HG03280 (cell line): ENCODE measurements around the gene PIGH.
"Not testable (repeated sequence)": the region's sequence is repeated elsewhere in the genome, so short reads cannot be mapped to it uniquely, and the experiment has no call there.

ENCODE experiments used
- ATAC-seq: cut with Tn5 transposase; IDR thresholded peaks from one replicate; pipeline ENCODE4 v1.9.1; 2021; ENCODE audit warnings: mild to moderate bottlenecking, moderate library complexity; ENCODE audit not compliant: unreplicated experiment

Gene PIGH

GRCh38 chr14:67610491-67610890 lies 10.4 kb upstream of the PIGH start:
- no peak for ATAC-seq

- ATAC-seq: no peak
Observed at GRCh38 chr14:67609642-67610310, 9.7 kb upstream of the PIGH start.

DNA sequence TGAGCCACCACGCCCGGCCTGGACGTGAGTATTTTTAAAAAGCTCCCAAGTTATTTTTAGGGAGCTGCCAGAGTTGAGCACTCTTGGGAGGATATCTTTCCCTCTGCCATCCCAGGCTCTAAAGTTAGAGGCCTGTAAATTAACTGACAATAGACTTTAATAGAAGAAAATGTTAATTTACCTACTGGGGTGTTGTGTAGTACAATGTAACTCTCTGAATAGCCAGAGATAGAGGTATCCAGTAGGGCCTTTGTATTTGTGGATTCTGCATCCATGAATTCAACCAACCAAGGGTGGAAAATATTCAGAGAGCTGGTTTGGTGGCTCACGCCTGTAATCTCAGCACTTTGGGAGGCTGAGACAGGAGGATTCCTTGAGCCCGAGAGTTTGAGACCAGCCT lies 7.6 kb upstream of the PIGH start:
- no peak for ATAC-seq

DNA sequence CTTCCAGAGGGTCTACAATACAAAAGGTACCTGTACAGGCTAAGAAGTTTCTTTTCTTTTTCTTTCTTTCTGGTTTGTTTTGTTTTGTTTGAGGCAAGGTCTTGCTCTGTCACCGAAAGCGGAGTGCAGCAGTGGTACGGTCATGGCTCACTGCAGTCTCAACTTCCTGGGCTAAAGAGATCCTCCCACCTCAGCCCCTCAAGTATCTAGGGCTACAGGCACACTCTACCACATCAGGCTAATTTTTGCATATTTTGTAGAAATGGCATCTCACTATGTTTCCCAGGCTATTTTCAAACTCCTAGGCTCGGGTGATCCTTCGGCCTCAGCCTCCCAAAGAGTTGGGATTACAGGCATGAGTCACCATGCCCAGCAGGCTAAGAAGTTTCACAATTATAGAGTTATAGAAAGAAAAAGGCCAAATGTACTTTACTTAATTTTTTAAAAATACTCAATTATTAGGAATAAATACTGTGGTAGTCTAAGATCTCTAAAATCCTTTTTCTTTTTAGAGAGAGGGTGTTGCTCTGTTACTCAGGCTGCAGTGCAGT lies 3.0 kb upstream of the PIGH start:
- peak; percentile 60 for ATAC-seq

GRCh38 chr14:67602076-67602475 lies 2.0 kb upstream of the PIGH start:
- ATAC-seq: no peak

DNA sequence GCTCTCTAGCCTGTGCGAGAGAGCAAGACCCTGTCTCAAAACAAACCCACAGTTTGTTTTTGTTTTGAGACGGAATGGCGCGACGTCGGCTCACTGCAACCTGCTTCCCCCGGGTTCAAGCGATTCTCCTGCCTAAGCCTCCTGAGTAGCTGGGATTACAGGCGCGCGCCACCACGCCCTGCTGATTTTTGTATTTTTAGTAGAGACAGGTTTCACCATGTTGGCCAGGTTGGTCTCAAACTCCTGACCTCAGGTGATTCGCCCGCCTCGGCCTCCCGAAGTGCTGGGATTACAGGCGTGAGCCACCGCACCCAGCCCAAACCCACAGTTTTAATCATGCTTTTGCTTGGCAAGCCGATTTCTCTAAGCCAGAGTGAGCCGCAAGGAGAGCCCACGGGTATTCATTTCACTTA lies 500 bp upstream of the PIGH start:
- not testable (repeated sequence) for ATAC-seq

DNA sequence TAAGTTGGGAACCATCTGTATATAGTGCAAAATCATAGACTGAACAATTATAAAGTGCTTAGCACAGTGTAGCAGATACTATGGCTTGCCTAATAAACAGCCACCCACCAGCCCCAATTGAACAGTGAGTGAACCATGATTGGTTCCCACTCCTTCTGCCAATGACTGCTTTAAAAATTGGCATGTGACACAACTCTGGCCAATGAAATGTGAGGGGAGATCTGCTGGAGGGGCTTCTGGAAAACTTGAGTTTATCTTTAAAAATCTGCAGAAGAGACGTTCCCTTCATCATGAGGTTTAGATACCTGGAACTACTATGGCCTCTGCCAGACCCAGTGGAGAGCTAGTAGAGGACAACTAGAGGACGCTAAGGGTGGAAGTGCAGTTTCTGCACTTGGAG lies 4.7 kb downstream of the PIGH start:
- ATAC-seq: no peak

- ATAC-seq: not testable (repeated sequence)
Observed at GRCh38 chr14:67593650-67594049, 6.4 kb downstream of the PIGH start.

GRCh38 chr14:67589204-67589770 lies 10.8 kb downstream of the PIGH start:
- ATAC-seq: no peak

DNA sequence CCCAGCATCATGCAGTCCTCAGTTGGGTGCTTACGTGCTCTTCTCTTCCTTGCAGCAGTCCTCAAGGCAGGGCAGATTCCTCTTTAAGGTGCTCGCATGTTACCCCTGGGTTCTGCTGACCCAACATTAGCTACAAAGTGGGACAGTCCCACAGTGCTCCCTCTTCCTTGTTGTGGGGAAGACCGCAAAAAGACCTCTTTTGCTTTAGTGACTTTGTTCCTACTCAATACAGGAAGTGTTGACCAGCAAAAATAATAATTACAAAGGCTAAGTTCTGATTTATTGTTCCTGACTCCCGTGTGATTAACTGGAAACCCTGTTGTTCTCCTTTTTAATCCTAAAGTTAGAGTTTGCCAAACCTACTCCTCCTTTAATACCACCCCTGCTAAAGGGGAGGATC lies 13.7 kb downstream of the PIGH start:
- ATAC-seq: no peak

- ATAC-seq: no peak
Observed at GRCh38 chr14:67584978-67585377, 15.1 kb downstream of the PIGH start.

DNA sequence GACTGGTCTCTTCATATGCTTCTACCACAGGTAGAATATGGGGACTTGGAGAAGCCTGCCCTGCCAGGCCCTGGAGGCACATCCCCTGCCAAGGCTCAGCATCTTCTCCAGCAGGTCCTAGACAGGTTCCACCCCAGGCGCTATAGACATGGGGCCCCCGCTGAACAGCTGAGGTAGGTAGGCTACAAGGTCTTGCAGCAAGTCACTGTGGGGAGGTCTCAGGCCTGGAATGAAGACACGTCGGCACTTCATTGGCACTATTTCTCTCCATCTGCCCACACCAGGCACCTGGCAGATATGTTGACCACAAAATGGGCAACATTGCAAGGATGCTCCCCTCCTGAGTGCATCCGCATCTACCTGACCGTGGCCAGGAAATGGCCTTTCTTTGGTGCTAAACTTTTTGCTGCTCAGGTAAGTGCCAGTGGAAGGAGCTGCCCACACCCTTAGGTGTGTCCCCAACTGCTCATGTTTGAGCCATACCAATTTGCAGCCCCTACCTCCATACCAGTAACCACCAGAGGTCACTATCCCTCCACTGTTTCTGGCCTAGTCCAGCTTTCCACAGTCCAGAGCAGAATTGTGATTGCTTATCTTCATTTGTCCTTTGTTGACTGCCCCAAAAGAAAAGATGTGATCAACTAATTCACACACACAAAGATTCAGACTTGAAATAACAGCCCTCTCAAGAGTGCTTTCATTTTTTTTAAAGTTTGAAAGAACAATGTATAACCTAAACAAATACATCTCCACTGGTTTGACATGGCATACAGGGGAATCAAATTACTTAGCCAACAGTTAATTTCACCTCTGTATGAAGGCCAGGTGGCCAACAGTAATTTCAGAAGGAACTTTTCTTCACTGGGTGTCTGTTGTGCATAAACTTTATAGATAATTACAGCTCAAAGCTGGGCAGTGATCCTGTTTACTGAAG lies 16.1 kb downstream of the PIGH start:
- ATAC-seq: no peak

DNA sequence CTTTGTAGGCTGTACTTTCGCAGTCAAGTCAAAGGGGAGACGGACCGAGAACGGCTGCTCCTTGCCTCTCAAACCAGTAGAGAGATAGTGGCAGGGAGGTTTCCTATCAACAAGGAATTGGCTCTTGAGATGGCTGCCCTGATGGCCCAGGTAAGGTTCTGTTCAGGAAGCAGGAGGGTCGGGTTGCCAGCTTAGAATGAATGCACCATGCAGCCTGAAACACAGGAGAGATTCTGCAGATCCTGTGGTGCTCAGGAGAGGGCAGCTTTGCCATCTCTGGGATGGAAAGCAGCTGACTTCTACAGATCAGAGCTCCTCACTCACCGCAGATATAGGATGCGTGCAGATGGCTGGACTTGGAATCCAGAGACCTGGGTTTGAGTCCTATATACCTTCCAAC lies 18.0 kb downstream of the PIGH start:
- no peak for ATAC-seq

GRCh38 chr14:67581643-67582042 lies 18.4 kb downstream of the PIGH start:
- ATAC-seq: no peak

DNA sequence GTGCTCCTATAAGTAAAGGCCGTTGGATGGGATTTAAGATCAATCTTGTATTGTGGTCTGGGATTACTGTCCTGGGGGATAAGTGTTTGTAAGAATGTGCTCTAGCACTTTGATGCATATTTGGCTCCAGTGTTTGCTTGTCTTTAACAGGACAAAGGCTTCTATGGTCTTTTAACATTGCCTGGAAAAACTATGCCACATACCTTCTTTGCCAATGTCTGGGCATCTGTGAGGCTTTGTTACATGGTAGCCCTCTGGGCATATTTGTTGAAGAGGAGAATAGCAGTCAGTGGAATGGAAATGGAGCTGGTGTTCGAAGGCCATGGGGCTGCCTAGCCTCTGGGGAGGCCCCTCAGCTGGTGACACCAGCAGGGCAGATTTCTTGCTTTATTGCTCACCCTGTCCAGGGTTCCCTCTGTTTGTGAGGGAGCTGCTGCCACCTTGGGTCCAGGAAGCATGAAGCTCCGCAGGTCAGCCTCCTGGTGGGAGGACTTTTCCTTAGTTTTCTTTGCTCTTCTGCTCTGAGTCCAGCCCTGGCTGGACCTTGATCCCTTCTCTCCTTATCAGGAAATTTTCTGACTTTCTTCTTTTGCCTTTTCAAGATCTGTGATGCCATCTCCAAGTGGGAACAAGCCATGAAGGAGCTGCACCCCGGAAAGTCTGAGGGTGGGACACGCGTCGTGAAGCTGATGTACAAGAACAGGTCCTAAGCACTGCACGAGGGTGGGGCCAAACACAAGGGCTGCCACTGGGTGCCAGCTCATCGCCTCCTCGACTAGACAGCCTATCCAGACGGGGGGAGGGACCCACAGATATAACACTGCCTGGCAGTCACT lies 19.5 kb downstream of the PIGH start:
- ATAC-seq: no peak

GRCh38 chr14:67579636-67580035 lies 20.4 kb downstream of the PIGH start:
- no peak for ATAC-seq

DNA sequence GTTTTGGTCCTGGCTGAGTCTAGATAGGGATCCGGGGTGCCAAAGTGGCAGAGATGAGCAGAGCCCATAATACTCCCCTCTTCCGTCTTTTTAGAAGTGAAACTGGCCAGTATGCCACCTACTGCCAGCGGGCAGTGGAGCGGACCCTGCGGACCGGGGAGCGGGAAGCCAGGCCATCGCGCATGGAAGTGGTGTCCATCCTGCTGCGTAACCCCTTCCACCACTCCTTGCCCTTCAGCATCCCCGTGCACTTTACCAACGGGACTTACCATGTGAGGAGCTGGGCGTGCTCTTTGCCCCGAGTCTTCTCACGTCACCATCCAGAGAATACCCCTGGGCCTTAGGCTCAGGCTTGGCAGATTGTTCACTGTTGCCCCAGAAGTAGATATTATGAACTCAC lies 21.0 kb downstream of the PIGH start:
- ATAC-seq: no peak

DNA sequence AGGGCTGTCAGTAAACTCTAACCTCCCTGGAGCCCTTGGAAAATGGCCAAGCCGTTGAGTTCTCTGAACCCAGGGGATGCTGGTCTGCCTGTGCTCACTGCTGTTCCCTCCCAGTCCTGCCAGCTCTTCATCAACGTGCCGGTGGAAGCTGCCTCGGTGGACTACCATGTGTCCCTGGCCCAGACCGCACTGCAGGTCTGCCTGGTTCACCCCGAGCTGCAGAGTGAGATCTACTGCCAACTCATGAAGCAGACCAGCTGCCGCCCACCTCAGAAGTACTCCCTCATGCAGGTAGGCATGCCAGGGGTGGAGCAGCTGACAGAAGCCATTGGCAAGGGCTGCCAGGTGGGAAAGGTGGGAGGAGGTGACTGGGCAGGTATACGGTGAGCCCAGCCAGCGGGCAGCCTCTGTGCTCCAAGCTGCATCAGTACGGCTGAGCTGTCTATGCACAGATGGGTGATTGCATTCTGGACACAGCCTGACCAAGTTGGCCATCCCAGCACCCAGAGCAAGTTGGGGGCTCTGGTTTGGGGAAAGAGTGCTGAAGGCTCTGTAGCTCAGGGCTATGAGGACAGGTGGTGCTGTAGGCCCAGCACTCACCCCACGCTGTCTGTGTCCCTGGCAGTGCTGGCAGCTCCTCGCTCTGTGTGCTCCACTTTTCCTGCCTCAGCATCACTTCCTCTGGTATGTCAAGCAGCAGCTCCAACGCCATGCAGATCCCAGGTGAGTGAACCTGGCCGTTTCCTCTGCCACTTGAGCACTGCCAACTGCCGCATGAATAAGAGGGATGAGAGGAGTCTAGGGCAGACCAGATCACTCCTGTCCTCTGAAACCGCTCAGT lies 21.9 kb downstream of the PIGH start:
- no peak for ATAC-seq

DNA sequence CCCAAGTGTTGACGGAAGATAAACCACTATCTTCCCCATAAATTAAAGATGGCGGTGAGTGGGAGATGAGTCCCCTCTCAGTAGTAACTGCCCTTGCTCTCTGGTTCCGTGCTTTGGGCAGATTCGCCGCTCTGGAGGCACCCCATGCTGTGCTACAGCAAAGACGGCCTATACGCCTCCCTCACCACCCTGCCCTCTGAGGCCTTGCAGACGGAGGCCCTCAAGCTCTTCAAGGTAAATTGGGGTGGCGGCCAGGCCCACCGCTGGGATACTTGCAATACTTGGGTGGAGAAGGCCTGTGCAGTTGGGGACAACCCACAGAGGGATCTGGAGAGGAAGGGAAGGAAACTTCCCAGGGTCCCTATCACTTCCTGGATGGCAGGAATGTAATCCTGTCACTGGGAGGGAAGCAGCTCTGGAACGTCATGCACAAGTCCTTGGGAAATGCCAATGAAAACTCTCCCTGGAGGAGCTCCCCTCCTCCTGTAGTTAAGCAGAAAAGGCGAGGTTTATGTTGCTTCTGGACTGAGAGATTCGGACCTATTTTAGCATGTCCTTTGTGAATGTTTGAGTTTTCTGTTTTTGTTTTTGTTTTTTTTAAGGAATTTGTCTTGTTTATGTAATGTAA lies 22.8 kb downstream of the PIGH start:
- no peak for ATAC-seq
